Cardiac muscle cell (in vitro differentiated cells and primary cell): Measurements from ENCODE around the gene INPP4A. TPM values are rescaled to one million over a fixed set of nuclear protein-coding genes. Genes with fewer than 3 reads are reported as not detected.

ENCODE experiments used
- DNase-seq, 2 donors: peaks; one replicate each; pipeline versions ENCODE4 v3.0.0 to v3.0.0-alpha.2; 2010 to 2017; ENCODE audit warnings: low read depth in 1 of 2, low spot score in 1 of 2
- H3K27ac ChIP-seq: fragments of 200-600 bp; sonication (generic); 2 replicates; pipeline ENCODE4 v1.5.1; 2016
- H3K27me3 ChIP-seq: fragments of 200-600 bp; sonication (generic); 2 replicates; pipeline ENCODE4 v1.6.0; 2016; ENCODE audit warnings: control low read depth
- H3K36me3 ChIP-seq: fragments of 200-600 bp; sonication (generic); 2 replicates; pipeline ENCODE4 v1.5.1; 2016; ENCODE audit warnings: control low read depth
- H3K4me1 ChIP-seq: fragments of 200-600 bp; sonication (generic); 2 replicates; pipeline ENCODE4 v1.8.1; 2017; ENCODE audit warnings: low read depth, mild to moderate bottlenecking, mixed run types
- H3K4me3 ChIP-seq: fragments of 200-600 bp; sonication (generic); 2 replicates; pipeline ENCODE4 v1.5.1; 2016; ENCODE audit warnings: mild to moderate bottlenecking
- H3K9me3 ChIP-seq: fragments of 200-600 bp; sonication (generic); 2 replicates; pipeline ENCODE4 v1.5.1; 2017; ENCODE audit warnings: low read depth, mild to moderate bottlenecking, control low read depth
- polyA plus RNA-seq: library from polyadenylated mRNA; unstranded; fragments of >200 nt; fragmentation: Nextera tagmentation; extraction: Ambion mirVana; gene quantifications from 2 replicates; pipeline ENCODE4 v1.2.1, GENCODE V29; 2016
- total RNA-seq: library from RNA; depleted of rRNA; stranded (reverse); fragments of >200 nt; gene quantifications from 2 replicates; pipeline ENCODE4 v1.2.3, GENCODE V29; 2016
- TF ChIP-seq, protein P1 (sequence below): IDR thresholded peaks from 2 replicates; pipeline ENCODE4 v1.5.1; 2012; ENCODE audit warnings: low read depth, mild to moderate bottlenecking, low read length

Gene INPP4A
- total and polyA plus RNA-seq, 2 experiments from 2014 or later, result 11.6 to 25.0 TPM

GRCh38 chr2:98448441-98449145 lies 3.9 kb downstream of the INPP4A start:
- no peaks in the 10 kb centered on the region for H3K9me3 ChIP-seq
- TF ChIP-seq, protein P1, sequence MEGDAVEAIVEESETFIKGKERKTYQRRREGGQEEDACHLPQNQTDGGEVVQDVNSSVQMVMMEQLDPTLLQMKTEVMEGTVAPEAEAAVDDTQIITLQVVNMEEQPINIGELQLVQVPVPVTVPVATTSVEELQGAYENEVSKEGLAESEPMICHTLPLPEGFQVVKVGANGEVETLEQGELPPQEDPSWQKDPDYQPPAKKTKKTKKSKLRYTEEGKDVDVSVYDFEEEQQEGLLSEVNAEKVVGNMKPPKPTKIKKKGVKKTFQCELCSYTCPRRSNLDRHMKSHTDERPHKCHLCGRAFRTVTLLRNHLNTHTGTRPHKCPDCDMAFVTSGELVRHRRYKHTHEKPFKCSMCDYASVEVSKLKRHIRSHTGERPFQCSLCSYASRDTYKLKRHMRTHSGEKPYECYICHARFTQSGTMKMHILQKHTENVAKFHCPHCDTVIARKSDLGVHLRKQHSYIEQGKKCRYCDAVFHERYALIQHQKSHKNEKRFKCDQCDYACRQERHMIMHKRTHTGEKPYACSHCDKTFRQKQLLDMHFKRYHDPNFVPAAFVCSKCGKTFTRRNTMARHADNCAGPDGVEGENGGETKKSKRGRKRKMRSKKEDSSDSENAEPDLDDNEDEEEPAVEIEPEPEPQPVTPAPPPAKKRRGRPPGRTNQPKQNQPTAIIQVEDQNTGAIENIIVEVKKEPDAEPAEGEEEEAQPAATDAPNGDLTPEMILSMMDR, result no peak
- H3K36me3 ChIP-seq, result no peaks in the 10 kb centered on the region
- H3K4me3 ChIP-seq, result no peak overlapping the region
- H3K27ac ChIP-seq, result no peak overlapping the region
- H3K4me1 ChIP-seq, result peaks cover 9% of the 10 kb centered on the region
- no peaks in the 10 kb centered on the region for H3K27me3 ChIP-seq
- DNase-seq, result no peak

DNA sequence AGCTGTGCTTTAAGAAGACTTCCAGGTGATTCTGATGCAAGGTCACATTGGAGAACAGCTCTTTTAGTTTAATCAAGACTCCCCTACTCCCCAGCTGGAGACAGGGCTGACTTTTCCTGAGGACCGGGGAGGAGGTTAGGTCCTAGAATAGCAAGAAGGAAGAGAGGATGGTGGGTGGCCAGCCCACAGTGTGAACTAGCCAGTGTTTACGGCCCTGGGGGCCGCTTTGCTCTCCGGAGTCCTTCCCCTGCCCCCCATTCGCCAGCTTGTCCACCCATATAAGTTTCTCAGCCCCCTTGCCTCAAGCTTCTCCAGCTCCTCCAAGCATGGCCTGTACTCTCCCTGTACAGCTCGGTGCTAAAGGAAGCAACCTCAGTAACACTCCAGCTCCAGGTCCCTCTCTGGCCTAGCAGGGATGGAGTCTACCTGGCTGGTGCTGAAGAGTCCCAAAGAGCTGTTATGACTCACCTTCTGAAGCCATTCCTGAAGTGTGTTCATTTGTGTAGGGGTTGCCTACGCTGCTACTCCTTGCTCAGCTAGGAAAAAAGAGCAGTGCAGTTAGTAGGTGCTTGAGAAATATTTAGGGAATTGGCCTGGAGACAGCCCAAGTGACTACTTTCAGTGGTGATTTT lies 7.9 kb downstream of the INPP4A start:
- Histone ChIP-seq H3K9me3 (no peaks in the 10 kb centered on the region), H3K4me3 (no peak overlapping the region), H3K36me3 (no peaks in the 10 kb centered on the region), H3K27ac (no peak overlapping the region), H3K27me3 (no peaks in the 10 kb centered on the region), H3K4me1 (no peaks in the 10 kb centered on the region)
- no peak for DNase-seq
- TF ChIP-seq, protein P1, result no peak

DNA sequence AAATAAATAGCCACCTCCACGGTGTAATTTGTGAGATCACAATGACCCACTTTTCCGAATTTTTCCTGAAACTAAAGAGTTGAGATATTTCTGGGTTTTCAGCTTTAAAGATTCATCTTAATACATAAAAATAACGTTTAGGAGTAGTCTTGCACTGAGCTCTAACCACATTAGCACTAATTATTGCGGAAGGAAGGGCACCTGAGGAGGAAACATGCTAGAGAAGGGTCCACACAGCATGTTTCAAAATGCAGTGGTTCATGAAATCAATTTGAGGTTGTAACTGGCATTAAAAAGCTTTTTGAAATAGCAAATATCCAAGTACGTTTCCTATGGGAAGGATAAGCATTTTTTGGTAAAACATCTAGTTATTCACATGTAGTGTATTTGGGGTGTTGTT lies 8.4 kb downstream of the INPP4A start:
- H3K4me1 ChIP-seq, result no peaks in the 10 kb centered on the region
- H3K36me3 ChIP-seq, result no peaks in the 10 kb centered on the region
- H3K4me3 ChIP-seq, result no peak overlapping the region
- H3K9me3 ChIP-seq, result no peaks in the 10 kb centered on the region
- DNase-seq, result no peak
- TF ChIP-seq, protein P1, result no peak
- no peak overlapping the region for H3K27ac ChIP-seq
- H3K27me3 ChIP-seq, result no peaks in the 10 kb centered on the region

- Histone ChIP-seq H3K4me1 (no peaks in the 10 kb centered on the region), H3K9me3 (no peaks in the 10 kb centered on the region), H3K4me3 (no peak overlapping the region), H3K27ac (no peak overlapping the region), H3K27me3 (no peaks in the 10 kb centered on the region), H3K36me3 (no peaks in the 10 kb centered on the region)
- TF ChIP-seq, protein P1, result no peak
- no peak for DNase-seq
Observed at GRCh38 chr2:98453531-98453930, 8.9 kb downstream of the INPP4A start.

- H3K4me3 ChIP-seq, result no peak overlapping the region
- H3K36me3 ChIP-seq, result no peaks in the 10 kb centered on the region
- no peaks in the 10 kb centered on the region for H3K27me3 ChIP-seq
- DNase-seq, result no peak
- TF ChIP-seq, protein P1, result no peak
- H3K4me1 ChIP-seq, result no peaks in the 10 kb centered on the region
- H3K27ac ChIP-seq, result no peak overlapping the region
- H3K9me3 ChIP-seq, result no peaks in the 10 kb centered on the region
Observed at GRCh38 chr2:98454073-98454472, 9.4 kb downstream of the INPP4A start.
